ENCODE measurements around the gene DSCAM.

The DSCAM gene

GRCh38 chr21:40386294-40386911 is 460.6 kb downstream of the DSCAM start:
- no peak for DNase-seq (ENCODE audit: low read depth in 2 of 2)

GRCh38 chr21:40385883-40386282 is 461.1 kb downstream of the DSCAM start:
- no peak for DNase-seq (ENCODE audit: low read depth in 2 of 2)

GRCh38 chr21:40383951-40384350 is 463.0 kb downstream of the DSCAM start:
- DNase-seq (ENCODE audit: low read depth in 2 of 2) = no peak

- no peak for DNase-seq (ENCODE audit: low read depth in 2 of 2)
These were observed 465.8 kb downstream of the DSCAM start for GRCh38 chr21:40381111-40381510.

- no peak for DNase-seq (ENCODE audit: low read depth in 2 of 2)
These were observed 466.8 kb downstream of the DSCAM start for GRCh38 chr21:40379881-40380810.

- DNase-seq (ENCODE audit: low read depth in 2 of 2) = no peak
These were observed 469.8 kb downstream of the DSCAM start for GRCh38 chr21:40377135-40377534.

- no peak for DNase-seq (ENCODE audit: low read depth in 2 of 2)
These were observed 473.2 kb downstream of the DSCAM start for GRCh38 chr21:40373761-40374160.

- no peak for DNase-seq (ENCODE audit: low read depth in 2 of 2)
These were observed 474.5 kb downstream of the DSCAM start for GRCh38 chr21:40372506-40372905.

- no peak for DNase-seq (ENCODE audit: low read depth in 2 of 2)
These were observed 475.6 kb downstream of the DSCAM start for GRCh38 chr21:40371329-40371728.

- no peak for DNase-seq (ENCODE audit: low read depth in 2 of 2)
These were observed 490.3 kb downstream of the DSCAM start for GRCh38 chr21:40356644-40357043.

- DNase-seq (ENCODE audit: low read depth in 2 of 2) = no peak
These were observed 491.9 kb downstream of the DSCAM start for GRCh38 chr21:40355076-40355475.

GRCh38 chr21:40351006-40351405 is 496.0 kb downstream of the DSCAM start:
- no peak for DNase-seq (ENCODE audit: low read depth in 2 of 2)

GRCh38 chr21:40349591-40349990 is 497.4 kb downstream of the DSCAM start:
- no peak for DNase-seq (ENCODE audit: low read depth in 2 of 2)

GRCh38 chr21:40345711-40346321 is 501.1 kb downstream of the DSCAM start:
- no peak for DNase-seq (ENCODE audit: low read depth in 2 of 2)

- no peak for DNase-seq (ENCODE audit: low read depth in 2 of 2)
These were observed 506.6 kb downstream of the DSCAM start for GRCh38 chr21:40340357-40340756.

GRCh38 chr21:40339050-40339449 is 507.9 kb downstream of the DSCAM start:
- DNase-seq (ENCODE audit: low read depth in 2 of 2) = no peak

GRCh38 chr21:40337981-40338380 is 509.0 kb downstream of the DSCAM start:
- no peak for DNase-seq (ENCODE audit: low read depth in 2 of 2)

GRCh38 chr21:40335704-40336103 is 511.3 kb downstream of the DSCAM start:
- DNase-seq (ENCODE audit: low read depth in 2 of 2) = no peak

GRCh38 chr21:40334159-40334558 is 512.8 kb downstream of the DSCAM start:
- DNase-seq (ENCODE audit: low read depth in 2 of 2) = no peak

- DNase-seq (ENCODE audit: low read depth in 2 of 2) = no peak
These were observed 513.2 kb downstream of the DSCAM start for GRCh38 chr21:40333731-40334130.

- no peak for DNase-seq (ENCODE audit: low read depth in 2 of 2)
These were observed 515.2 kb downstream of the DSCAM start for GRCh38 chr21:40331804-40332203.

GRCh38 chr21:40331172-40331571 is 515.8 kb downstream of the DSCAM start:
- DNase-seq (ENCODE audit: low read depth in 2 of 2) = no peak

GRCh38 chr21:40324389-40324788 is 522.6 kb downstream of the DSCAM start:
- no peak for DNase-seq (ENCODE audit: low read depth in 2 of 2)

Measured in stimulated activated CD8-positive, alpha-beta memory T cell treated with anti-CD3 and anti-CD28 coated beads, Interleukin-7, amount 100 ng/mL, for 4 hours (primary cell).